CD1c-positive myeloid dendritic cell (primary cell): ENCODE results near the gene MOSMO.

Source experiments
- DNase-seq: peaks from one replicate; pipeline ENCODE4 v3.0.0-alpha.2; 2016; ENCODE audit errors: extremely low spot score

The MOSMO gene

DNA sequence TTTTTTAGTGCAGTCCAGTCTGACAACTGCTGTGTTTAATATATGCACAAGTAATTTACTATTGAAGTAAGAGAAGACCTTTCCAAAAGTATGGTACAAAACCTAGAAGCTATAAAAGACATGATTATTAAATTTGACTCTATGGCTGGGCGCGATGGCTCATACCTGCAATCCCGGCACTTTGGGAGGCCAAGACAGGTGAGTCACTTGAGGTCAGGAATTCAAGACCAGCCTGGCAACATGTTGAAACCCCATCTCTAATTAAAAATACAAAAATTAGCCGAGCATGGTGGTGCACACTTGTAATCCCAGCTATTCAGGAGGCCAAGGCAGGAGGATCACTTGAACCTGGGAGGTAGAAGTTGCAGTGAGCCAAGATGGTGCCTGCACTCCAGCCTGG is 43.1 kb downstream of the MOSMO start:
- no peak for DNase-seq

GRCh38 chr16:22052980-22053379 is 45.1 kb downstream of the MOSMO start:
- no peak for DNase-seq

DNA sequence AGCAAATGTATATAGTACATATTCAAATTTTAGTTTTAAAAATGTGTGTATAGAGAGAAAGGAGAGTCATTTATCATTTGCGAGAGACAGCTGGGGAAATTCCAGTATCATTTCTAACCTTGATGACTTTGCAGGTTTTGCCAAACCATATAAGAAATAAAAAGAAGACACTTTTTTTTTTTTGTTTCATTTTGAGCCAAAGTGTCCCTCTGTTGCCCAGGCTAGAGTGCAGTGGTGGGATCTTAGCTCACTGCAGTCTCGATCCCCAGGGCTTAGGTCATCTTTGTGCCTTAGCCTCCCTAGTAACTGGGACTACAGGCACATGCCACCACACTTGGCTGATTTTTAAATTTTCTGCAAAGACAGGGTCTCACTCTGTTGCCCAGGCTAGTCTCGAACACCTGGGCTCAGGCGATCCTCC is 46.0 kb downstream of the MOSMO start:
- DNase-seq = no peak

- DNase-seq = no peak
Measured at GRCh38 chr16:22054847-22055590, 47.1 kb downstream of the MOSMO start.

DNA sequence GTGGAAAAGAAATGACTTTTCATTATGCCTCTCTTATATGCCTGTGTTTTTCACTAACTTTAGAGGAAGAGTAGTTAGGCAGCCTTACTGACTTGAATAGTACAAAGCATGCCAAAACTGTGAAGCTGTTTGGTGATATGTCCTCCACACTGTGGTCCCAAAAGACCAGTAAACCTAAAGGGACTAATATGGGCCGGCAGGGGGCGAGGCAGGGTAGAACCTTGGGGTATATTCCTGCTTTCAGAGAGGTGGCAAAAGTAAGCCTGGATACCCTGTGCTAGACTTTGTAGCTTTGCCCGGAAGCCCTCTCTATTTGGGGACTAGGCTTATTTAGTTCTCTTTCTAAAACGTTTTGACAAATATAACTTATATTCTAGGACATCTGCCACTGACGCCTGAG is 48.0 kb downstream of the MOSMO start:
- DNase-seq = no peak

DNA sequence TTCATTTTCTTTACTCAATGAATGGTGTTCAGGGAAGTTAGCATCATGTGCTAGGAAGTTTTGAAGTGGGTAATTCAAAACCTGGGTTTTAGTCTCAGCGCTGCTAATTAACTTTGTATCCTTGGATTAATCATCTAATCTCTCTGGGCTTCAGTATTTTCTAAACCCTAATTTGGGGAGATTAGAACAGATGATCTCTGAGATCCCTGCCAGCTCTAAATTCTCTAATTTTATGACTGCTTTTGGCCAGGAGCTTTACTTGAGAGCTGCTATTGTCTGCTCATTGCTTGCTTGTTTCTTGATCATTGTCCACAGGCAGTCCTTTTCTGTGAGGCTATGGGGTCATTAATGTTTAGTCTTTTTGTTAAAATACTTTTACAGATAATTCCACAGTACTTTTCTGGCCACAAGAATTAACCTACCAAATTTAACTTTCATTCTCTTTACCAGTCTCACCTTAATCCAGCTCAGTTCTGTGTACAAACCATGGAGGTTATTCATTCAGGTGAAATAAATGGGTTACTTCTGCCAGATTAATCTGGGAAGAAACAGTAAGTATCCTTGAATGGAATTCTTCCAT is 56.1 kb downstream of the MOSMO start:
- DNase-seq = no peak

DNA sequence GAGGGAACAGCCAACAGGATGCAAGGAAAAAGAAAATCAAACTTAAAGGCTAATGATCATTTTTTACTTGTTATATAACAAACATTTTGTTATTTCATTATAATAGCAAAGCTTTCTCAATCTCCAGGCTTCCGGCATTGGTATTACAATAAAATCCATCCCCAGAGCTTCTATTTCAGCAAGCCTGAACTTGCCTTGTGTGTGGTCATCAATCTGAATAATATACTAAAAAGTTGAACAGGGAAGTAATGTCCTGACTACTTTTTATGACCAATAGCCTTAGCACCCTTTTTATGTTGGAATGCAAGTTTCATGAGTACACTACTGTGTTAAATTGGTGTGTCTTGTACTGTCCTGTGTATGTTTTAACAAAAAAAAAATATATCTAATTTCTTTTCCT is 57.3 kb downstream of the MOSMO start:
- DNase-seq = no peak

- no peak for DNase-seq
Measured at GRCh38 chr16:22070361-22071330, 62.7 kb downstream of the MOSMO start.

- no peak for DNase-seq
Measured at GRCh38 chr16:22071331-22071910, 63.5 kb downstream of the MOSMO start.

GRCh38 chr16:22073350-22073749 is 65.4 kb downstream of the MOSMO start:
- no peak for DNase-seq

DNA sequence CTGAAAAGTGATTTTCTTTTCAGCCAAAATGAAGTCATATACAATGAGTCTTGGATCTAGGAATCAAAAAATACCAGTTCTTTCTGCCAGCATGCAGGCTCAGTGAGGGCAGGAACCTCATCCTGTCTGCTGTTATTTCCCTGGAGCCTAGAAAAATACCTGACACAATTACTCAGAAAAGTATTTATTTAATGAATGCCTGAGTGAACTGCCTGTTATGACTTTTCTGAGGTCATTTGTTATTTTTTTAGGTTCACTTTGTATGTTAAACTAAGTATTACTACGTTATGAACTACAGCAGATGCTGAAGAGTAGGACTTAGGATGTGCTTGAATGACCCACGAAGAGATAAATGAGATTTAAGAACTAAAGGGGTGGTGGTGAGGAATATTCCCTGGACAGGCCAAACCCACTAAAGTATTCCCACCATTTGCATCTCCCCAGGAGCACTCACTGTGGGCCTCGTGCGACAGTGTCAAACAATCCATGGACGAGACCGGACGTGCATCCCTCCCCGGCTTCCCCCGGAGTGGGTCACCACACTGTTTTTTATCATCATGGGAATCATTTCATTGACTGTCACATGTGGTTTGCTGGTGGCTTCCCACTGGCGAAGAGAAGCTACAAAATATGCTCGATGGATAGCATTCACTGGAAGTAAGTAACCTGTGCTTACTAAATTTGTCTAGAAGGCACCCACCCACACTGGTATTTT is 67.3 kb downstream of the MOSMO start:
- DNase-seq = no peak

DNA sequence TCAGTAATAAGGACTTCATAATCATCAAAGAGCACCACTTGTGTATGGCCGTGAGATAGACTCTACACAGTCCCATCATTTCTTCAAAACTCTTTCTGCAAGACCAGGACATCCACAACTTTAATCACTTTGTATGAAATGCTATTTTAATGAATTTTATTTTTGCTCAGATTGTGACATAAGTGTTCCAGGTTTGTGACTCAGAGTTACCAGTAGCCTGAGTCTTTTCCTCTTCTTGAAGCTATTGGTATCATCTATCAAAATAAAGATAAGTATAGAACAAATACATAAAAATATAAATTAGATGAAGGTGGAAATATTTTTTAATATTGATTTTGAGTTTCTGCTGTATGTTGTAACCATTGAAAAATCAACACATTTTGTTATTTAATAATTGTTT is 67.9 kb downstream of the MOSMO start:
- DNase-seq = no peak

DNA sequence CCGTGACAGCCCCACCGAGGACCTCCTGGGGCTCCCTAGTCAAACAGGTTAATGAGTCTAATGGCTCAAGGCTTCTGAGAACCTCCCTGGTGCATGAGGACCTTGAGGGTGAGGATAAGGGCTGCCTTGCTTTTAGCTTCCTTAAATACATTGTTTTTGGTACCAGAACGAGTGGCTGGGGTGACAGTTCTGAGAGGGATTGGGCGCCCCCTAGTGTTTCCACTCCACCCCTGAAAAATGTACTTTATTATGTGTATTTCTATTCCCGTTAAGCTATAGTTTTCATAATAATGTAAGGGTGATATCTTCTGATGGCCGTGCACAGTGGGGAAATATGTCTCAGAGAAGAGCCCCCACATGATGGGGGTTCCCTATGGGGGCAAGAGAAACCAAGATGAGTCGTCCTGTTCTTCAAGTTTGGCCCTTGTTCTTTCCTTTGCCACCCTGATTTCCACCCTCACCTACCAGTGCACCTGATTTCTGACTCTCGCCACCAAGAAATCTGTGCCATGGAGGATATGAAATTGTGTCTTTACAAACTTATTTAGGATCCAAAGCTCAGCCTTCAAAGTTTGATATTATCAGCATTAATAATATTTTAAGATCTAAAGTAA is 69.9 kb downstream of the MOSMO start:
- peak; percentile 73 for DNase-seq

DNA sequence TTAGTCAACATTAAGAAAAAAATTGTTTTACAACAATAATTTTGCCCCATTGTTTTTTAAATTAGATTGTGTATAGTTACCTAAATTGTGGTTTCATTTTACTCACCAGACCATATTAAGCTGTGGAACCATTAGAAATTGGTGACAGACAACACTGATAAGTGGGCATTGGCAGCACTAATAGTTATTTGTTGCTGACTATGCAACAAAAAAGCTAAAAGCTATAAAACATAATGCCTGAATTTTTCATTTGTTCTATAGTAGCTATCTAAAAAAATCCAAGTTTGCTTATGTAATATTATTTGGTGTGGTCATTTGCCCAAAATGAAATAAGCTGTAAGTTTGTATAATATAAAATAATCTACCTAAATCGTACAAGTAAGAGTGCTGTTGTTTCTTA is 70.7 kb downstream of the MOSMO start:
- DNase-seq = no peak

- DNase-seq = no peak
Measured at GRCh38 chr16:22081050-22081449, 73.1 kb downstream of the MOSMO start.

DNA sequence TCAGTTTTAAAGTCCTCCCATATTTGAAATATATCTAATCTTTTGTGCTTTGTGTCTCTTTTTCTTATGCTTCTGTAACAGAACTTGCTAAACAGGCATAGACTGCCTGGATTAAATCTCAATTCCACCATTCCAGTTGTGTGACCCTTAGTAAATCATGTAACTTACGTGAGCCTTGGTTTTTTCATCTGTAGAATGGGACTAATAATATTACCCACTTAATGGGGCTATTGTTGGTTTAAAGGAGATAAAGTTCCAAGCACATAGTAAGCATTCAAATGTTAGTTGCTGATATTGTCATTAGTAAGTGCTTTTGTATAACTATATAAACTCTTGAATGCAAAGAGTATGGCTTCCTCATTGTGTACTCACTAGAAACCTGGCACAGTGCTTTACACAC is 78.5 kb downstream of the MOSMO start:
- no peak for DNase-seq

GRCh38 chr16:22088642-22089041 is 80.7 kb downstream of the MOSMO start:
- DNase-seq = no peak

DNA sequence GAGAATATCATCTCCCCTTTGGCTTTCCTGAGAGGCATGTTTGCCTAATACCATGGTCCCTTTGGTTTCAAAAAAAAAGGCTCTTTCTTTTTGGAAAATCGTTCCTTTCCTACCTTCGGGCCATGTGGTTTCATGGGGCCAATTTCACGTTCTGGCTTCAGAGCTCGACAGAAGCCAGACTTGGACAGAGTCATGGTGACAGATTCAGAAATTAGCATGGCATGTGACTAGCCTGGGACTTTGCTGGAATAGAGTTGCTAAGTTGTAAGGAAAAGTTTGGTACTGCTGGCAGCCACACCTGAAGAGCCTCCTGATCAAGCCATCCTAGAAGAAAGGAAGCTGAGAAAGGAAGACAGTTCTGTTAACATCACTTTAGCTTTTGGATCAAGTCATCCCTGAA is 82.0 kb downstream of the MOSMO start:
- DNase-seq = no peak

DNA sequence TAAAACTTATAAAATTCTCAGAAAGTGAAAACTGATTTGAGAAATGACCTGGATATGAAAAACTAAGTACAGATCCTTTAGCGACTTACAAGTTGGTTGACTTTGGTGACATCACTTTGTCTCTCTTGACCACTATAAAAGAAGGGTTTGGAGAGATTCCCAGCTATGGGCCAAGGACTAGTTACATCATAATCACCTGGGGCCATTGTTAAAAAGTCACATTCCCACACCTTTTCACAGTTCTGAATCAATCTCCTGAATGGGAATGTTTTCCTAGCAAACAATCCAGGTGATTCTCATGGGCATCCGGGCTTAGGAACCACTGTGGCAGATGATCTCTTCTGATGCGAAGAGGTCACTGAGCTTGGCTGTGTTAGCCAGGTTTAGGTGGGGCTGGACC is 83.8 kb downstream of the MOSMO start:
- DNase-seq = no peak

DNA sequence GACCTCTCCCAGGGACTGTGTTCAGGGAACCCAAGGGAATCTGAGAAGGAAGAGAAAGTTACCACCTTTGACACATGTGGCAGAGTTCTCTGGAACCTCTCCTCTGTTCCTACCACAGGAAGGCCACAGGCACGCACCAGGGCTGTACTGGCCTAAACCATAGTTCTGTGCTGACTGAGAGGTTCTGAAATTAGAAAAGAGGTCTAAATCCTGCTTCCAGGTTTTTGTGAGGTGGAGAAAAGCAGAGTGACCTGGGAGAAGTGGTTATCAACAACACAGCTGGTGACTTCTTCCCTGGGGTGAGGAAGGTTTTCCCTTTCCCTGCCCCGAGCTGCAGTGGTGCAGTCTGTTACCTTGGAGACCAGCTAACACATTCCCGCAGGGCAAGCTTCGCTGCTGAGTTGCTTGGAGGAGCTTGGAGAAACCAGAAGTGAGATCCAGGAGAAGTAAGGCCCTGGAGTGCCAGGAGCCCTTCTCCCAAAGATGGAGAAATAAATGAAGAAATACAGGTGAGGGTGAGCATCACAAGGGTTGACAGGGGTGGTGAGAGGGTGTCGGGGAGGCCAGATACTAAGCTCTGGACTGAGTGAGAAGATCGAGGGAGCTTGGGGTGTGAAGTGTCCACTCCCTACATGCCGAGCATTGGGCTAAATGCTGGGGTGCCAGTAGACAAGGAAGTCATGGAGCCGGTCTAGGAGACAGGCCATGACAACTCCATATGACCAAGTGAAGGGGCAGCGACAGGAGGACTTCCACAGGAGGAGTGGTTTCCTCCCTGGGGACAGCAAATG is 84.4 kb downstream of the MOSMO start, which contains the start of gene VWA3A:
VWA3A (plus strand) TSS at position 399 of the 791 bp plus-strand sequence; CDS start at position 496, 97 bp downstream.
- DNase-seq = no peak
